Fibroblast of peridontal ligament (primary cell): ENCODE results near the gene LATS1.
"Not testable (repeated sequence)": the region's sequence is repeated elsewhere in the genome, so short reads cannot be mapped to it uniquely, and the experiment has no call there.

ENCODE experiments used
- DNase-seq: peaks from one replicate; pipeline ENCODE4 v3.0.0-alpha.2; 2010; ENCODE audit errors: extremely low read depth

LATS1 gene

DNA sequence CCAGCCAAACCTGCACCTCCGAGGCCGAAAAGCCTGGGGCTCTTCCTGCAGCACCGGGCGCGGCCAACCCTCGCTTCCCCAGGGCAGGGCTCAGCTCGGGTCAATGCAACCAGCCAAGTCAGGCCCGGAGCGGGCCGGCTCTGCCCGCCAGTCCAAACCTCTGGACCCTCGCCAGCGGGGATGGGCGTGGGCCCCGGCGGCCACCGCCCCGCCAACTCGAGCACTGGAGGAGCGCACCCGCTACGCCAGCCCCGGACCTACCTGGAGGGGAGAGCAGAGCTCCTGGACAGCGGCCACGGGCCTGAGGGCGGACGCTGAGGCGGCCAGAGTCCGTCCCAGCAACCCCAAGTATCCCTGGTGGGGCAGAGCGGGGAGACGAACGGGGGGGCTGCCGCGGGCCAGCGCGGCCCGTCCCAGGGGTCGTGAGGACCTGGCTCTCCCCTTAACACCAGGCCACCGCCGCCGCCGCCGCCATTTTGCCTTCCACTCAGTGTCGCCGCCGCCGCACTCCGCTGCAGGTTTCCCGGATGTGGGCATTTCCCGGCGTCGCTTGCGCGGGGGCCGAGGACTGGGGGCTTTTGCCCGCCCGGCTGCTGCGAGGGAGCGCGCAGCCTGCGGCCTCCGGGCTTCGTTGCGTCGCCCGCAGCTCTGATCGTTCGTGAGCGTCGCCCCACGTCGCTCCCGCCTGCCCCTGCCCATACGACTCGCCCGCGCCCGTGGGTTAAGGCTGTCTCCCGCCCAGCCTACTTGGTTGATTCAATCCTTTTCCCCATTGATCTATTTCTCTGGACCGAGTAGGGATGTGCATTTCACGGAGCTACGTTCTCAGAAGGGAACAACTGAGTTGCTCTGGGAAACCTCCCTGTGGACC, at the start of gene LATS1:
Gene LATS1, minus strand, starts transcription at position 514 of the 871 bp plus-strand sequence. CDS start 15,975 bp downstream, outside the sequence.
- peak; percentile 81 for DNase-seq

DNA sequence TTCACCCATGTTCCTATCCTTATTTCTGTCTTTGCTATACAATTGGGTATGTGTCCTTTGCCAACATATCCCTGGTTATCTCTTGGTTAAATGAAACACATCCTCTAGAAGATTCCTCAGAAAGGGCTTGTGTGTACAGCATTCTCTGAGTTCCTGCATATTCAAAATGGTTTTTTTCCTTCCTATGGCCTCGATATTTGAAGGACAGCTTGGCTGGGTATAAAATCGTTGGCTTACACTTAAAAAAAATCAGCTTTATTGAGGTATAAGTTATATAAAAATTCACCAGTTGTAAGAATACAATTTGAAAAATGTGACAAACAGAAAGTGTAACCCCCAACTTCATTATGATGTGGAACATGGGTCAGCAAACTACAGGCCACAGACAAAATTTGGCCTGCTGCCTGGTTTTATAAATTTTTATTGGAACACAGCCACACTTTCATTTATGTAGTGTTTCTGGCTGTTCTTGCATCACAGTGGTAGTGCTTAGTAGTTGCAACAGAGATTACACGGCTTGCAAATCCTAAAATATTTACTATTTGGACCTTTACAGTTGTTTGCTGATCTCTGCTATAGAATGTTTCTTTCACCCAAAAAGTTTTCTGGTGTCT, 48.4 kb upstream of the LATS1 start:
- DNase-seq = peak; percentile 76

DNA sequence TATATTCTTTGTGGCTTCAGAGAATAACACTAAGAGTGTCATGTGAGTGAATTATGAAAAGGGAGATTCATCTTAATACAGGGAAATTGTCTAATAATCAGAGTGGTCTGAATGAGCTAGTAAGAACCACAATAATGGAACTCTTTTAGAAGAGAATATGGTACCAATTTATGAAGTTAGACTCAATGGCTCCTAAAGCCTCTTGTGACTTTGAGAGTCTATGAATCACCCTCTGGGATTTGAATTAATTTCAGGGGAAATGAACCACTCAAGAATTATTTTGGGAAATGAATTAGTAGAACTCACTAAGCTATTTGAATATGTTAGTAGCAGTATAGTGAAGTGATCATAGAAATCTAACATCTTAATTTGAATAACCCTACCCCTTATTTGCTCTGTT, 46.0 kb upstream of the LATS1 start:
- peak; percentile 31 for DNase-seq

DNA sequence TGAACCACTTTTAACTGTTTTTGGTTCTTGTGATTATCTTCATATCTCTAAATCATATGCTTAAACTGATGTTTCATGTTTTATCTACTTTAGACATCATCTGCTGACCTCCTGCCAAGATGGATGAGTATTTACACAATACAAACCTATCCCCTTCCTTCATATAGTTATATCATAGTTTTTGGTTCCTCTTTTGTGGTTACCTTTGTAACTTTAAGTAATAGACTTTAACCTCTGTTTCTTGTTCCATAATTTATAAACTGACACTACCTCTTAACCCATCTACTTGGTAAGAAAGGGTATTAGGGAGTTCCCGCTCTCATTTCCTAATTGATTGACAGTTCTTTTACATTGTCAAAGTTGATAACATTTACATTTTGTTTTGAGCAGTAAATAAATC, 43.5 kb upstream of the LATS1 start:
- no peak for DNase-seq

- no peak for DNase-seq
These were observed 38.3 kb upstream of the LATS1 start for GRCh38 chr6:149756261-149756636.

DNA sequence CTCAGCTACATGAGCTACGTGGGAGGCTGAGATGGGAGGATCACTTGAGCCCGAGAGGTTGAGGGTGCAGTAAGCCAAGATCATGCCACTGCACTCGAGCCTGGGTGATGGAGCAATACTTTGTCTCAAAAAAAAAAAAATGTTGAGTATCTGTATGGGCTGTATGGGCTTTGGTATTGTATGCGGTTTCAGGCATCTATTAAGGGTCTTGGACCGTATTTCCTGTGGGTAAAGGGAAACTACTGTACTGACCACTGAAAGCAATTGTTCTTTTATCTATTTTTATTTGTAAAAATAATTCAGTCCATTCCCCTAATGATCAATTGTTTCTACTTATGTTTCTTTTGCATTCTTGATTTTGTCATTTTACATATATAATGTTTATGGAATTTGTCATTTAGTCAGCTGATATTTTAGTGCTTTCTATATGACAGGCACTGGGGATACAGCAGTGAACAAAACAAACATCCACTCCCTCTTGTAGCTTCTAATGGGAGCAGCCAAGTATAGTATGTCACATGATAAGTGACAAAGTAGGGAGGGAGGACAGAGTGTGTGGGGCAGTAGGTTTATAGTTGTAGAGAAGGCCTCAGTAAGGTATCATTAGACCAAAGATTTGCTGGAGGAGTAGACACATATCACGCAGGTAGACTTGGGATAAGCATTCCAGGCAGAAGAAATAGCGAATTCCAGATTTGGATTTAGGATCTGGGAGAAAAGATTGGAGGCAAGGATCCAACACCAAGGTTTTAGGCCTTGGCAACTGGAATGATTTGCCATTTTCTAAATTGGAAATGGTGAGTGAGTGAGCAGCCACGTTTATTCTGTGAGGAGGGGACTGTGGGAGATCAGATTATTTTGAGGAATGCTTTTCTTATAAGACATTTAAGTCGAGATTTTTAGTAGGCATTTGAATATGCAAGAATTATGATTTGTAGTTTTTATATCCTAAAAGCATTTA, 37.7 kb upstream of the LATS1 start:
- no peak for DNase-seq

DNA sequence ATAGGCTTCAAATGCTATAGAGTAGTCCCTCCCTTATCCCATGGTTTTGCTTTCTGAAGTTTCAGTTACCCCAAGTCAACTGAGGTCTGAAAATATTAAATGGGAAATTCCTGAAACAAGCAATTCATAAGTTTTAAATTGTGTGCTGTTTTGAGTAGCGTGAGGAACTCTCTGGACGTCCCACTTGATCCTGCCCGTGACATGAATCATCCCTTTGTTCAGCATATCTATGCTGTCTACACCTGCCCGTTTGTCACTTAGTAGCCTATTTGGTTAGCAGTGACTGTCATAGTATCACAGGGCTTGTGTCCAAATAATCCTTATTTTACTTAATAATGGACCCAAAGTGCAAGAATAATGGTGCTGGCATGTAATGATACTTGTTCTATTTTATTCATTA, 36.6 kb upstream of the LATS1 start:
- no peak for DNase-seq

- not testable (repeated sequence) for DNase-seq
These were observed 35.4 kb upstream of the LATS1 start for GRCh38 chr6:149753374-149753637.

GRCh38 chr6:149752600-149753373, 34.9 kb upstream of the LATS1 start:
- peak; percentile 38 for DNase-seq

DNA sequence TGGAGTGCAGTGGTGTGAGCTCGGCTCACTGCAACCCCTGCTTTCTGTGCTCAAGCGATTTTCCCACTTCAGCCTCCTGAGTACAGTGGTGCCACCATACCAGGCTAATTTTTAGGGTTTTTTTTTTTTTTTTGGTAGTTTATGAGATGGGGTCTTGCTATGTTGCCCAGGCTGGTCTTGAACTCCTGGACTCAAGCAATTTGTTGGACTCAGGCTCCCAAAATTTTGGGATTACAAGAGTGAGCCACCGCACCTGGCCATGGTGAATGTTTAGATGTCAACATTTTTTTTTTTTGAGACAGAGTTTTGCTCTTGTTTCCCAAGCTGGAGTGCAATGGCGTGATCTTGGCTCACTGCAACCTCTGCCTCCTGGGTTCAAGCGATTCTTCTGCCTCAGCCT, 34.0 kb upstream of the LATS1 start:
- DNase-seq = not testable (repeated sequence)

DNA sequence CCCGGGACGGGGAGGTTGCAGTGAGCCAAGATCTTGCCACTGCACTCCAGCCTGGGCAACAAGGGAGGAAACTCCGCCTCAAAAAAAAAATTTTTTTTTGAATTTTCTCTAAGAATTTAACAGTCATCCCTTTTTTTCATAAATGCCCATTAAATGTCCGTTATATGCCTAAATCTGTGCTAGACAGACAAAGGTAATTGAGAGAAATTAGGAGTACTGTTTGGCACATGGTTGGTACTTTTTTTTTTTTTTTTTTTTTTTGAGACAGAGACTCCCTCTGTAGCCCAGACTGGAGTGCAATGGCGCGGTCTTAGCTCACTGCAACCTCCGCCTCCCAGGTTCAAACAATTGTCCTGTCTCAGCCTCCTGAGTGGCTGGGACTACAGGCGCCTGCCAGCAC, 33.3 kb upstream of the LATS1 start:
- DNase-seq = no peak

GRCh38 chr6:149750136-149750609, 32.3 kb upstream of the LATS1 start:
- peak; percentile 40 for DNase-seq

DNA sequence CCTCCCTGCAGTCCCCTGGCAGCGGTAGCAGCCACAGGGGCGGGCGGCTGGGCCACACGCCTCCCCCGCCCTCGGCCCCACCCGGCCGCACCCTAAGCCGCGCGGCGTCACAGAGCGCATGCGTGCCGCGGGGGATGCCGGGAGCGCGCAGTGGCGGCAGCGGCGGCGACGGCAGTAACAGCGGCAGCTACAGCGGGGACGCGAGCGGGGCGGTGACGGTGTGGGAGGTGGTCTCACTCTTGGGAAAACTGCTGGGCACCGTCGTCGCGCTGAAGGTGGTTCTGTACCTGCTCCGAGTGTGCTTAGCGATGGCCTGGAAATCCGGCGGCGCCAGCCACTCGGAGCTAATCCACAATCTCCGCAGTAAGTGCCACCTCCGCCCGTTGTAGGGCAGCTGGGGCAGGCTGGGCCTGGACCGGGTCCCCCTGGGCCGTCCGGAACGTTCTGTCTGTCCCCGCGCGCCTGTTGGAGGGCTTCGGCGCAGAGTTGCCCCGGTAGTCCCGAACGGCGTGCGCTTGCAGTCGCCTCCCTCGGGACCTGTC, 31.8 kb upstream of the LATS1 start, which contains the start of gene PCMT1:
Gene PCMT1, plus strand, starts transcription at position 148 of the 542 bp plus-strand sequence. Its CDS starts 161 bp downstream, at position 309.
- DNase-seq = peak; percentile 80

GRCh38 chr6:149749082-149749593, 31.2 kb upstream of the LATS1 start:
- not testable (repeated sequence) for DNase-seq

- DNase-seq = peak; percentile 95
These were observed 28.4 kb upstream of the LATS1 start, which contains the start of gene NUP43 for GRCh38 chr6:149746147-149746946. Gene NUP43 (minus strand): TSS chr6:149746529. CDS start chr6:149746495, 34 bp downstream.

- DNase-seq = not testable (repeated sequence)
These were observed 27.4 kb upstream of the LATS1 start for GRCh38 chr6:149745252-149745651.

- no peak for DNase-seq
These were observed 17.0 kb upstream of the LATS1 start for GRCh38 chr6:149734915-149735314.

- no peak for DNase-seq
These were observed 15.3 kb upstream of the LATS1 start for GRCh38 chr6:149733089-149733720.

- DNase-seq = no peak
These were observed 11.9 kb upstream of the LATS1 start for GRCh38 chr6:149729824-149730223.
